SK-N-MC (cell line): ENCODE data around the gene THOC7.

ENCODE experiments used
- EZH2 ChIP-seq: fragments of 200-600 bp; sonication (generic); IDR thresholded peaks from one replicate; pipeline ENCODE4 v1.6.1; 2017; ENCODE audit warnings: antibody characterized with exemption
- FOXP2 ChIP-seq: optimal IDR thresholded peaks from 2 replicates; pipeline ENCODE3; 2011; ENCODE audit warnings: mild to moderate bottlenecking, moderate library complexity; ENCODE audit not compliant: insufficient read depth; ENCODE audit errors: extremely low read length, control extremely low read depth
- POLR2AphosphoS5 ChIP-seq: IDR thresholded peaks from 2 replicates; pipeline ENCODE4 v1.6.1; 2012; ENCODE audit warnings: mild to moderate bottlenecking, low read depth, low read length, borderline replicate concordance

DNA sequence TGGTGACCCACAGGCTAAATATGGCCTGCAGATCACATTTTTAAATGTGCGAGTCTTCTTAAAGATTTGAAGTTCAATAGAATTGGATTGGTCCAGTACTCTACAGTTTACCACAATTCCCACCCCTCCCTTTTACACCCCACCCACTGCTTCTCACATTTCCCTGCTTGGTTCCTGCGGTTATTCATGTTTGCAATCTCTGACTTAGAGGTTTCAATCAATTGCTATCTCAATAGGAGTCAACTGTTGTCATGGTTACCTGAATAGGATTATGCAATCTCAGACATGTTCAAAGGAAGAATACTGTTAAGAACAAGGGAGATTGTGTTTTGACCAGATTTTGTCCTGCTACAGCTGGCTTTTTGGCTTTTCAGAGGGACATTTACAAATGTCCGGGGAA is 49.4 kb downstream of the THOC7 start:
- TF ChIP-seq EZH2 (no peak), POLR2AphosphoS5 (no peak), FOXP2 (no peak)
